GM12878 (cell line): ENCODE measurements around the gene UMAD1. TPM values are rescaled to one million over a fixed set of nuclear protein-coding genes. Genes with fewer than 3 reads are reported as not detected.

Source experiments
- ATAC-seq: fragments of 200-7000 bp; cut with Tn5 transposase; 3 replicates; pipeline ENCODE4 v1.9.1; 2020; ENCODE audit warnings: mild to moderate bottlenecking, moderate library complexity
- BruUV-seq: library from RNA; stranded (reverse); fragments of 400-500 nt; replicated peaks from 2 replicates; lab custom pipeline; 2021; lab: Mats Ljungman, UMichigan
- CTCF ChIA-PET: fragments of 300-600 bp; sonication (Branson Sonifier 250); formaldehyde crosslinking; extraction: SDS; loops from one replicate; lab custom pipeline; 2021; ENCODE audit warnings: inconsistent platforms; lab: Yijun Ruan, JAX
- POLR2A ChIA-PET: fragments of 350-600 bp; formaldehyde crosslinking; extraction: SDS; loops from one replicate; lab custom pipeline; 2021; ENCODE audit warnings: inconsistent platforms; lab: Charles Lee
- RAD21 ChIA-PET: fragments of 300-600 bp; sonication (Branson Sonifier 250); formaldehyde crosslinking; loops from one replicate; lab custom pipeline; 2023; ENCODE audit warnings: antibody characterized with exemption; ENCODE audit not compliant: unreplicated experiment; lab: Charles Lee
- SMC1A ChIA-PET: fragments of 300-600 bp; sonication (Branson Sonifier 250); formaldehyde crosslinking; loops from one replicate; lab custom pipeline; 2023; ENCODE audit not compliant: unreplicated experiment, uncharacterized antibody; lab: Charles Lee
- DNase-seq: peaks from one replicate; pipeline ENCODE4 v3.0.0-alpha.2; 2011; ENCODE audit warnings: low read depth, low spot score
- FAIRE-seq: peaks from 3 replicates; lab custom pipeline; 2011; peaks lifted over from hg19 to GRCh38; lab: Jason Lieb, UNC
- H2AFZ ChIP-seq: 2 replicates; pipeline ENCODE4 v1.6.0; 2011; ENCODE audit warnings: low read depth, low read length, control low read depth; ENCODE audit not compliant: control insufficient read depth
- H3K27ac ChIP-seq: 2 replicates; pipeline ENCODE4 v1.5.1; 2011; ENCODE audit warnings: control low read depth; ENCODE audit not compliant: control insufficient read depth, insufficient read depth
- H3K27me3 ChIP-seq, 2 experiments: replicated peaks in 1 of 2; 2 replicates each; pipeline versions ENCODE4 v1.6.0 to v1.6.1; 2011; ENCODE audit warnings: low read length in 1 of 2; ENCODE audit not compliant: control insufficient read depth in 2 of 2, insufficient read depth in 2 of 2
- H3K36me3 ChIP-seq, 2 experiments: 2 replicates each; pipeline ENCODE4 v1.5.1; 2011; ENCODE audit warnings: low read length in 1 of 2; ENCODE audit not compliant: control insufficient read depth in 2 of 2, insufficient read depth in 2 of 2
- H3K4me1 ChIP-seq: 2 replicates; pipeline ENCODE4 v1.6.1; 2011; ENCODE audit warnings: mild to moderate bottlenecking, low read length, moderate library complexity, mixed read lengths; ENCODE audit not compliant: control insufficient read depth, insufficient read depth
- H3K4me2 ChIP-seq: 2 replicates; pipeline ENCODE4 v1.6.0; 2011; ENCODE audit warnings: control low read depth; ENCODE audit not compliant: control insufficient read depth, insufficient read depth
- H3K4me3 ChIP-seq: fragments of 200-600 bp; sonication (generic); 2 replicates; pipeline ENCODE4 v1.5.1; 2016
- H3K79me2 ChIP-seq: 2 replicates; pipeline ENCODE4 v1.6.0; 2011; ENCODE audit warnings: low read length; ENCODE audit not compliant: control insufficient read depth, insufficient read depth
- H3K9ac ChIP-seq: 2 replicates; pipeline ENCODE4 v1.8.0; 2011; ENCODE audit warnings: low read length, control low read depth, mixed read lengths; ENCODE audit not compliant: control insufficient read depth, insufficient read depth
- H3K9me3 ChIP-seq: replicated peaks from 3 replicates; pipeline ENCODE4 v1.5.1; 2011; ENCODE audit warnings: mild to moderate bottlenecking, low read length; ENCODE audit not compliant: control insufficient read depth, insufficient read depth
- H4K20me1 ChIP-seq: 2 replicates; pipeline ENCODE4 v1.6.0; 2011; ENCODE audit not compliant: control insufficient read depth, insufficient read depth
- E2F8 ChIP-seq: fragments of 450-650 bp; IDR thresholded peaks from 2 replicates; pipeline ENCODE4 v1.6.1; 2018; ENCODE audit warnings: mild to moderate bottlenecking, low read depth, moderate library complexity; ENCODE audit not compliant: partially characterized antibody
- IKZF1 ChIP-seq: fragments of 450-650 bp; conservative IDR thresholded peaks from 2 replicates; pipeline ENCODE4 v1.6.1; 2017; ENCODE audit warnings: antibody characterized with exemption, mild to moderate bottlenecking
- NFIC ChIP-seq: IDR thresholded peaks from 2 replicates; pipeline ENCODE4 v1.6.1; 2012; ENCODE audit warnings: low read depth, mild to moderate bottlenecking, inconsistent platforms, low read length, moderate library complexity
- RAD51 ChIP-seq: fragments of 450-650 bp; IDR thresholded peaks from 2 replicates; pipeline ENCODE4 v1.6.1; 2016; ENCODE audit warnings: moderate library complexity, mild to moderate bottlenecking, inconsistent platforms
- SIN3A ChIP-seq: IDR thresholded peaks from 2 replicates; pipeline ENCODE4 v1.6.1; 2012; ENCODE audit warnings: low read depth, low read length, improper control_type of control experiment
- SPI1 ChIP-seq: IDR thresholded peaks from 2 replicates; pipeline ENCODE4 v1.6.1; 2011; ENCODE audit warnings: low read depth, mild to moderate bottlenecking, low read length, moderate library complexity, borderline replicate concordance; ENCODE audit not compliant: insufficient read depth
- SREBF1 ChIP-seq: IDR thresholded peaks from 2 replicates; pipeline ENCODE4 v1.6.1; 2012; ENCODE audit warnings: mild to moderate bottlenecking, low read length
- SREBF2 ChIP-seq: IDR thresholded peaks from 2 replicates; pipeline ENCODE4 v1.6.1; 2012; ENCODE audit warnings: mild to moderate bottlenecking, low read length
- STAT1 ChIP-seq: fragments of 450-650 bp; conservative IDR thresholded peaks from 2 replicates; pipeline ENCODE4 v1.6.1; 2014; ENCODE audit warnings: antibody characterized with exemption, mild to moderate bottlenecking
- SUPT20H ChIP-seq: IDR thresholded peaks from 2 replicates; pipeline ENCODE4 v1.6.1; 2011; ENCODE audit warnings: low read depth, mild to moderate bottlenecking, low read length, moderate library complexity, borderline replicate concordance; ENCODE audit not compliant: control insufficient read depth
- TCF12 ChIP-seq: IDR thresholded peaks from 2 replicates; pipeline ENCODE4 v1.6.1; 2011; ENCODE audit warnings: low read depth, mild to moderate bottlenecking, low read length
- ZBED1 ChIP-seq: IDR thresholded peaks from 2 replicates; pipeline ENCODE4 v1.6.1; 2016; ENCODE audit warnings: borderline replicate concordance
- ZBTB11 ChIP-seq: fragments of 450-650 bp; formaldehyde crosslinking; IDR thresholded peaks from 2 replicates; pipeline ENCODE4 v1.5.0; 2022; ENCODE audit warnings: mild to moderate bottlenecking, missing genetic modification characterization
- WGBS: methylation state at CpG from one replicate; pipeline ENCODE4 v1.1.6; 2016; ENCODE audit warnings: low lambda C conversion rate; ENCODE audit not compliant: insufficient replicate concordance, insufficient coverage; ENCODE audit errors: missing lambda C conversion rate; 5-methylcytosine and 5-hydroxymethylcytosine counted together
- in situ Hi-C: fragments of 300-500 bp; cut with MboI; formaldehyde crosslinking; loops from 9 replicates; pipeline ENCODE4 v1.14.3; 2018; ENCODE audit warnings: mixed read lengths
- intact Hi-C: fragments of 100-400 bp; cut with micrococcal nuclease; formaldehyde crosslinking; loops from one replicate; pipeline ENCODE4 v1.14.2; 2022; ENCODE audit not compliant: unreplicated experiment
- polyA plus RNA-seq, 11 experiments: library from polyadenylated mRNA; depleted of rRNA in 4 of 11; unstranded in 6 of 11; stranded (reverse) in 5 of 11; fragments of >200 nt; fragmentation: Nextera tagmentation in 4 of 11; fragmentation: Illumina TruSeq in 1 of 11; extraction: Ambion mirVana in 4 of 11; extraction: Trizol in 1 of 11; gene quantifications; 1 replicate in 1 of 11; 2 replicates in 10 of 11; pipeline versions ENCODE4 v1.2.1 to v1.2.3, GENCODE V29; 2011 to 2016; ENCODE audit warnings: inconsistent platforms in 2 of 11, missing spikeins in 2 of 11, low read depth in 1 of 11
- total RNA-seq, 4 experiments: library from RNA; depleted of rRNA in 3 of 4; stranded (reverse); fragments of >200 nt in 3 of 4; fragmentation: Illumina TruSeq in 1 of 4; extraction: Trizol in 1 of 4; gene quantifications; 2 replicates each; pipeline versions ENCODE4 v1.2.1 to v1.2.3, GENCODE V29; 2013 to 2021

Gene UMAD1
- total and polyA plus RNA-seq, 10 of the 15 experiments (the other 5 are each of a cell fraction or from before 2014, with no cell fraction given): 6.0 to 28.6 (median 9.3) TPM

- TF ChIP-seq E2F8 (no peak), SREBF2 (no peak), ZBTB11 (CRISPR knock-in tag) (no peak), RAD51 (no peak), NFIC (no peak)
Observed at GRCh38 chr7:7882888-7883287, 242.3 kb downstream of the UMAD1 start (continued).

- no peak overlapping the region for H3K9ac ChIP-seq
- H3K4me3 ChIP-seq: no peak overlapping the region
- no peak for DNase-seq
- H2AFZ ChIP-seq: no peak overlapping the region
- H3K4me2 ChIP-seq: no peak overlapping the region
- no peaks in the 10 kb centered on the region for H3K4me1 ChIP-seq
- CTCF ChIA-PET: interaction anchor here (0.9 to 1.5 kb wide), 3 partner anchors 14 to 333 kb away, joined by 3 to 4 read pairs (median 3); no protein-coding TSS in a partner anchor
- WGBS: 42% methylated on average over 2 of the region's 2 CpGs
- no peaks in the 10 kb centered on the region for H3K27me3 ChIP-seq
- H3K27ac ChIP-seq: no peak overlapping the region
- no peak for ATAC-seq
- no peak for TF ChIP-seq SUPT20H
- no peak for TF ChIP-seq IKZF1
- TF ChIP-seq STAT1: no peak
- no peak for TF ChIP-seq SPI1
- TF ChIP-seq SIN3A: no peak
- no peak for TF ChIP-seq TCF12
- no peak for TF ChIP-seq SREBF1
- no peak for TF ChIP-seq ZBED1
- TF ChIP-seq, all 136 proteins: peak for 0
- H3K9me3 ChIP-seq: no peaks in the 10 kb centered on the region
- BruUV-seq: no TSS peak
- ChIA-PET RAD21 (interaction anchor here (0.9 kb wide), 1 partner anchor 331 kb away, joined by 3 read pairs; no protein-coding TSS in a partner anchor), SMC1A (interaction anchor here (0.6 to 2.2 kb wide), 10 partner anchors 8 to 335 kb away, joined by 3 to 7 read pairs (median 3); no protein-coding TSS in a partner anchor), POLR2A (interaction anchor here (0.9 to 1.5 kb wide), 2 partner anchors 13 to 14 kb away, joined by 3 to 4 read pairs; no protein-coding TSS in a partner anchor)
- intact Hi-C loops (no loop called here), in situ Hi-C loops (no loop called here)
- FAIRE-seq: no peak
- H3K36me3 ChIP-seq: no peaks in the 10 kb centered on the region
- no peaks in the 10 kb centered on the region for H3K79me2 ChIP-seq
- no peaks in the 10 kb centered on the region for H4K20me1 ChIP-seq
Observed at GRCh38 chr7:7883394-7883793, 242.8 kb downstream of the UMAD1 start.
